K562 (cell line): ENCODE results near the gene PBRM1. TPM values are rescaled to one million over a fixed set of nuclear protein-coding genes. Genes with fewer than 3 reads are reported as not detected.

Experiments used
- ATF1 ChIP-seq, 2 experiments: fragments of 450-650 bp in 1 of 2; IDR thresholded peaks; 2 replicates each; pipeline ENCODE4 v1.6.1; 2016; ENCODE audit warnings: missing compliant biosample characterization in 1 of 2, missing genetic modification characterization in 1 of 2
- C11orf30 ChIP-seq: fragments of 450-650 bp; IDR thresholded peaks from 2 replicates; pipeline ENCODE4 v1.6.1; 2016; ENCODE audit warnings: low read depth, mild to moderate bottlenecking
- CHD2 ChIP-seq: IDR thresholded peaks from 2 replicates; pipeline ENCODE4 v1.6.1; 2011; ENCODE audit warnings: low read depth, low read length
- CXXC5 ChIP-seq: fragments of 250-450 bp; sonication (Bioruptor Pico); IDR thresholded peaks from 2 replicates; pipeline ENCODE4 v1.8.0; 2022; ENCODE audit warnings: inconsistent platforms, mild to moderate bottlenecking, moderate library complexity
- GABPA ChIP-seq: fragments of 200-800 bp; sonication (Bioruptor generic); conservative IDR thresholded peaks from 2 replicates; pipeline ENCODE4 v1.6.1; 2016; ENCODE audit warnings: low read depth, missing genetic modification characterization, missing compliant biosample characterization
- HNRNPL ChIP-seq: fragments of 200-400 bp; formaldehyde crosslinking; IDR thresholded peaks from 2 replicates; pipeline ENCODE4 v1.6.1; 2017; ENCODE audit warnings: low read depth, mild to moderate bottlenecking, low read length
- HNRNPLL ChIP-seq: fragments of 200-400 bp; formaldehyde crosslinking; IDR thresholded peaks from 2 replicates; pipeline ENCODE4 v1.6.1; 2017; ENCODE audit warnings: low read length, low read depth, mild to moderate bottlenecking; ENCODE audit not compliant: poor library complexity, severe bottlenecking
- ILF3 ChIP-seq: fragments of 450-650 bp; IDR thresholded peaks from 2 replicates; pipeline ENCODE4 v1.6.1; 2018; ENCODE audit warnings: antibody characterized with exemption, mild to moderate bottlenecking, moderate library complexity, borderline replicate concordance
- KDM4B ChIP-seq, 2 experiments: fragments of 450-650 bp in 1 of 2; sonication (generic) in 1 of 2; IDR thresholded peaks; 2 replicates each; pipeline ENCODE4 v1.6.1; 2016 to 2017; ENCODE audit warnings: borderline replicate concordance in 2 of 2, antibody characterized with exemption in 1 of 2, low read depth in 1 of 2, mild to moderate bottlenecking in 1 of 2
- KDM5B ChIP-seq: fragments of 200-600 bp; sonication (generic); IDR thresholded peaks from 2 replicates; pipeline ENCODE4 v1.6.1; 2012; ENCODE audit warnings: low read depth, mild to moderate bottlenecking, moderate library complexity, low read length, control low read depth, inconsistent platforms; ENCODE audit not compliant: insufficient replicate concordance
- KLF10 ChIP-seq: fragments of 250-450 bp; sonication (Bioruptor Pico); IDR thresholded peaks from 2 replicates; pipeline ENCODE4 v1.6.1; 2021; ENCODE audit warnings: matching md5 sums
- MYC ChIP-seq, 2 experiments: fragments of 250-450 bp in 1 of 2; sonication (Bioruptor Pico) in 1 of 2; IDR thresholded peaks; 2 replicates each; pipeline versions ENCODE4 v1.5.1 to v1.6.1; 2012 to 2021; ENCODE audit warnings: low read depth in 2 of 2, borderline replicate concordance in 1 of 2, improper control_type of control experiment in 1 of 2, low read length in 1 of 2, mild to moderate bottlenecking in 1 of 2, moderate library complexity in 1 of 2
- NR2C1 ChIP-seq, 2 experiments: fragments of 450-650 bp; IDR thresholded peaks; 2 replicates each; pipeline ENCODE4 v1.6.1; 2017; ENCODE audit warnings: mild to moderate bottlenecking in 2 of 2, antibody characterized with exemption in 1 of 2, inconsistent platforms in 1 of 2, missing compliant biosample characterization in 1 of 2, missing genetic modification characterization in 1 of 2
- PHB ChIP-seq: fragments of 250-450 bp; sonication (Bioruptor Pico); IDR thresholded peaks from 2 replicates; pipeline ENCODE4 v1.5.0; 2021
- POLR2A ChIP-seq: fragments of 450-650 bp; conservative IDR thresholded peaks from 2 replicates; pipeline ENCODE4 v1.6.1; 2016
- POLR2G ChIP-seq: fragments of 200-400 bp; formaldehyde crosslinking; IDR thresholded peaks from 2 replicates; pipeline ENCODE4 v1.6.1; 2017; ENCODE audit warnings: low read depth, mild to moderate bottlenecking, antibody characterized with exemption, low read length, moderate library complexity
- RFX1 ChIP-seq: fragments of 450-650 bp; IDR thresholded peaks from 2 replicates; pipeline ENCODE4 v1.6.1; 2016; ENCODE audit warnings: mild to moderate bottlenecking, moderate library complexity
- SIX5 ChIP-seq, 2 experiments: IDR thresholded peaks; 2 replicates each; pipeline ENCODE4 v1.6.1; 2011; ENCODE audit warnings: low read length in 2 of 2, borderline replicate concordance in 1 of 2, low read depth in 1 of 2, mild to moderate bottlenecking in 1 of 2, moderate library complexity in 1 of 2; ENCODE audit not compliant: insufficient read depth in 1 of 2
- SP1 ChIP-seq: sonication (generic); formaldehyde crosslinking; IDR thresholded peaks from 2 replicates; pipeline ENCODE4 v1.8.1; 2022; ENCODE audit warnings: mild to moderate bottlenecking, missing genetic modification reagents
- ZFP30 ChIP-seq: fragments of 250-450 bp; sonication (Bioruptor Pico); IDR thresholded peaks from 2 replicates; pipeline ENCODE4 v1.8.0; 2022; ENCODE audit warnings: moderate library complexity, mild to moderate bottlenecking, inconsistent platforms, borderline replicate concordance
- ZNF175 ChIP-seq: fragments of 200-800 bp; sonication (Bioruptor generic); IDR thresholded peaks from 2 replicates; pipeline ENCODE4 v1.6.1; 2016; ENCODE audit warnings: low read depth, mild to moderate bottlenecking, missing genetic modification characterization, missing compliant biosample characterization
- ZNF347 ChIP-seq: fragments of 450-650 bp; formaldehyde crosslinking; IDR thresholded peaks from 2 replicates; pipeline ENCODE4 v1.4.0; 2020; ENCODE audit warnings: low read depth, mild to moderate bottlenecking, moderate library complexity
- ZNF431 ChIP-seq: sonication (generic); formaldehyde crosslinking; IDR thresholded peaks from 2 replicates; pipeline ENCODE4 v1.8.0; 2022; ENCODE audit warnings: mild to moderate bottlenecking, missing genetic modification reagents
- polyA plus RNA-seq, 8 experiments: library from polyadenylated mRNA; depleted of rRNA in 4 of 8; stranded (reverse) in 5 of 8; unstranded in 3 of 8; fragments of >200 nt; fragmentation: Nextera tagmentation in 2 of 8; fragmentation: Illumina TruSeq in 1 of 8; extraction: Ambion mirVana in 2 of 8; extraction: Trizol in 1 of 8; gene quantifications; 2 replicates each; pipeline versions ENCODE4 v1.2.1 to v1.2.3, GENCODE V29; 2011 to 2014; ENCODE audit warnings: inconsistent platforms in 1 of 8, missing spikeins in 1 of 8
- total RNA-seq, 7 experiments: library from RNA; depleted of rRNA in 6 of 7; stranded (reverse); fragments of >200 nt in 6 of 7; fragmentation: Illumina TruSeq in 2 of 7; extraction: Trizol in 2 of 7; gene quantifications; 2 replicates each; pipeline versions ENCODE4 v1.2.1 to v1.2.3, GENCODE V29; 2011 to 2021; ENCODE audit warnings: low replicate concordance in 1 of 7
- TF ChIP-seq, protein P1 (sequence below): fragments of 450-650 bp; IDR thresholded peaks from 2 replicates; pipeline ENCODE4 v1.7.1; 2018; ENCODE audit warnings: mild to moderate bottlenecking, low read depth; ENCODE audit not compliant: partially characterized antibody

Gene PBRM1
- total and polyA plus RNA-seq, 9 of the 15 experiments (the other 6 are each of a cell fraction or from before 2014, with no cell fraction given) = 3.9 to 31.8 (median 19.0) TPM

DNA sequence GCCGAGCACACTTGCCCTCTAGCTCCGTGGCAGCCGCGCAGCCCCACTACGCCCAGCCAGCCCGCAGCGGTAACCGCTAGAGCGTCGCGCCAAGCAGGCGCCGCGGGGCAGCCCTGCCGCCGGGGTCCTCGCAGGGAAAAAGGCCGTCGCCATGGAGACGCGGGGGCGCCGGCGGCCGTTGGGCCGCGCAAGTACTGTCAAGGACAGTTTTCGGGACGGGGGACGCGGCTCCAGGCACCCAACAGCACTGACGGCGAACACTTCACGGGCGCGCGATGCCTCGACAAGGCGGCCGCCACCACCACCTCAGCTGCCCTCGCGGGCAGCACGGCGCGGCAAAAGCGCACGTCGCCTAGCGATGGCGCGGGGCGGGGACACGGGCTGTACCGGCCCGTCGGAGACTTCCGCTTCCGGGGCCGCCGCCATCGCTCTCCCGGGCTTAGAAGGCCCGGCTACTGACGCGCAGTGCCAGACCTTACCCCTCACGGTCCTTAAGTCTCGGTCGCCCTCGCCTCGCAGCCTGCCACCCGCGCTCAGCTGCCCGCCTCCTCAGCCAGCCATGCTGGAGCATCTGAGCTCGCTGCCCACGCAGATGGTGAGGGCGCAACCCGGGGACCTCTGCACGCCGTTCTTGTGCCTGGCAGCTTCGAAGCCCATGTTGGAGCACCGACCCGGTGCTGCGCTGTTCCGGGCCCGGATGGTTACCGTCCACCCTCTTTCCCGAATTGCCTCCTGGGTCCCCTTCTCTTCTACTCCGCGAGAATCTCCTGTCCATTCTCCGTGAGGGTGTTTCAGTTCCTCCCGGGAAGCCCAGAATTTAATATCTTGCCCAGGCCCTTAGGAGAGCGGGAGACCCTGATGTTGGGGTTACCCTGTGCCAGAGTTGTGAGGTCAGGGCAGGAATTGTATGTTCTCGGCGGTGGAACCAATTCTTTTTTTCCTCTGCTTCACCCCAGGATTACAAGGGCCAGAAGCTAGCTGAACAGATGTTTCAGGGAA is 20.3 kb upstream of the PBRM1 start, which contains the start of the genes GLT8D1 and SPCS1 (continued):
- TF ChIP-seq, protein P1, sequence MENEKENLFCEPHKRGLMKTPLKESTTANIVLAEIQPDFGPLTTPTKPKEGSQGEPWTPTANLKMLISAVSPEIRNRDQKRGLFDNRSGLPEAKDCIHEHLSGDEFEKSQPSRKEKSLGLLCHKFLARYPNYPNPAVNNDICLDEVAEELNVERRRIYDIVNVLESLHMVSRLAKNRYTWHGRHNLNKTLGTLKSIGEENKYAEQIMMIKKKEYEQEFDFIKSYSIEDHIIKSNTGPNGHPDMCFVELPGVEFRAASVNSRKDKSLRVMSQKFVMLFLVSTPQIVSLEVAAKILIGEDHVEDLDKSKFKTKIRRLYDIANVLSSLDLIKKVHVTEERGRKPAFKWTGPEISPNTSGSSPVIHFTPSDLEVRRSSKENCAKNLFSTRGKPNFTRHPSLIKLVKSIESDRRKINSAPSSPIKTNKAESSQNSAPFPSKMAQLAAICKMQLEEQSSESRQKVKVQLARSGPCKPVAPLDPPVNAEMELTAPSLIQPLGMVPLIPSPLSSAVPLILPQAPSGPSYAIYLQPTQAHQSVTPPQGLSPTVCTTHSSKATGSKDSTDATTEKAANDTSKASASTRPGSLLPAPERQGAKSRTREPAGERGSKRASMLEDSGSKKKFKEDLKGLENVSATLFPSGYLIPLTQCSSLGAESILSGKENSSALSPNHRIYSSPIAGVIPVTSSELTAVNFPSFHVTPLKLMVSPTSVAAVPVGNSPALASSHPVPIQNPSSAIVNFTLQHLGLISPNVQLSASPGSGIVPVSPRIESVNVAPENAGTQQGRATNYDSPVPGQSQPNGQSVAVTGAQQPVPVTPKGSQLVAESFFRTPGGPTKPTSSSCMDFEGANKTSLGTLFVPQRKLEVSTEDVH = peak; percentile 84
- 0 out of 2 replicates have a peak, but pooled peaks have one; percentile 15 for TF ChIP-seq ZNF431
- TF ChIP-seq ZFP30 = no peak
- TF ChIP-seq ZNF175 (CRISPR knock-in tag) = no peak
- no peak for TF ChIP-seq KLF10
- peak; percentile 84 for TF ChIP-seq POLR2A
- TF ChIP-seq CHD2 = no peak
- peak; percentile 96 for TF ChIP-seq NR2C1 (IDR thresholded peaks at IDR 0.05)
- TF ChIP-seq NR2C1 (tag; IDR thresholded peaks at IDR 0.05) = peak; percentile 97
- peak; percentile 82 for TF ChIP-seq CXXC5 (CRISPR knock-in tag)
- TF ChIP-seq PHB (CRISPR knock-in tag) = no peak
- TF ChIP-seq POLR2G = peak; percentile 87
- peak; percentile 24; the same call in 1 of the 2 replicates for TF ChIP-seq ATF1 (CRISPR knock-in tag; IDR thresholded peaks at IDR 0.05)
- TF ChIP-seq ATF1 (tag; IDR thresholded peaks at IDR 0.05) = peak; percentile 88
- TF ChIP-seq HNRNPLL = peak; percentile 25
- TF ChIP-seq MYC (IDR thresholded peaks at IDR 0.05; ENCODE audit: low read depth, low read length) = peak; percentile 69
- TF ChIP-seq MYC (CRISPR knock-in tag; IDR thresholded peaks at IDR 0.05; ENCODE audit: borderline replicate concordance, low read depth) = peak; percentile 41; the same call in 1 of the 2 replicates
- TF ChIP-seq ILF3 = no peak; the same call in 1 of the 2 replicates
- no peak for TF ChIP-seq KDM4B (IDR thresholded peaks at IDR 0.05; ENCODE audit: borderline replicate concordance in 2 of 2, low read depth in 1 of 2)
- peak; percentile 89 for TF ChIP-seq C11orf30
- peak; percentile 99 for TF ChIP-seq GABPA
- no peak for TF ChIP-seq SIX5 (IDR thresholded peaks at IDR 0.05; ENCODE audit: borderline replicate concordance in 1 of 2, insufficient read depth in 1 of 2, low read depth in 1 of 2, low read length in 2 of 2)
- peak; percentile 96 for TF ChIP-seq RFX1
- TF ChIP-seq ZNF347 = no peak
- peak; percentile 75 for TF ChIP-seq KDM5B
- peak; percentile 58; the same call in 1 of the 2 replicates for TF ChIP-seq SP1 (CRISPR knock-in tag)
- no peak; the same call in 1 of the 2 replicates for TF ChIP-seq HNRNPL
